K562 (cell line): ENCODE results near the gene MYOM1.

ENCODE experiments used
- ARNT ChIP-seq, 2 experiments: fragments of 450-650 bp; IDR thresholded peaks; 2 replicates each; pipeline ENCODE4 v1.6.1; 2016; ENCODE audit warnings: mild to moderate bottlenecking in 1 of 2
- ESRRA ChIP-seq: fragments of 450-650 bp; IDR thresholded peaks from 2 replicates; pipeline ENCODE4 v1.6.1; 2014; ENCODE audit warnings: low read depth, mild to moderate bottlenecking, moderate library complexity, borderline replicate concordance
- MAFF ChIP-seq: IDR thresholded peaks from 2 replicates; pipeline ENCODE4 v1.6.1; 2012; ENCODE audit warnings: low read length, improper control_type of control experiment
- MBD2 ChIP-seq: sonication (generic); IDR thresholded peaks from 2 replicates; pipeline ENCODE4 v1.6.1; 2016; ENCODE audit warnings: low read depth, borderline replicate concordance
- POLR2A ChIP-seq: fragments of 450-650 bp; conservative IDR thresholded peaks from 2 replicates; pipeline ENCODE4 v1.6.1; 2016
- POLR2AphosphoS5 ChIP-seq: IDR thresholded peaks from 2 replicates; pipeline ENCODE4 v1.6.1; 2011; ENCODE audit warnings: mild to moderate bottlenecking, low read depth, low read length, moderate library complexity; ENCODE audit not compliant: control insufficient read depth, insufficient read depth
- RBM39 ChIP-seq: fragments of 200-400 bp; formaldehyde crosslinking; optimal IDR thresholded peaks from 2 replicates; pipeline ENCODE3; 2018; ENCODE audit warnings: low read depth, low read length
- SPI1 ChIP-seq: IDR thresholded peaks from 2 replicates; pipeline ENCODE4 v1.6.1; 2011; ENCODE audit warnings: low read depth, low read length, control low read depth, borderline replicate concordance
- TF ChIP-seq, protein P1 (sequence below): fragments of 250-450 bp; sonication (Bioruptor Pico); IDR thresholded peaks from 2 replicates; pipeline ENCODE4 v1.8.0; 2021; ENCODE audit warnings: mild to moderate bottlenecking, moderate library complexity
- TF ChIP-seq, protein P2 (sequence below): fragments of 150-350 bp; conservative IDR thresholded peaks from 2 replicates; pipeline ENCODE4 v1.6.1; 2014; ENCODE audit warnings: low read length
- TF ChIP-seq, protein P3 (sequence below), 3 experiments: IDR thresholded peaks in 2 of 3; conservative IDR thresholded peaks in 1 of 3; 2 replicates each; pipeline ENCODE4 v1.5.1; 2011 to 2012; ENCODE audit warnings: low read length in 3 of 3, mild to moderate bottlenecking in 3 of 3, control low read depth in 2 of 3, improper control_type of control experiment in 1 of 3, inconsistent platforms in 1 of 3, low read depth in 1 of 3, mixed read lengths in 1 of 3, moderate library complexity in 1 of 3; ENCODE audit not compliant: insufficient read depth in 2 of 3
- TF ChIP-seq, protein P4 (sequence below): sonication (generic); formaldehyde crosslinking; IDR thresholded peaks from 2 replicates; pipeline ENCODE4 v1.8.0; 2022; ENCODE audit warnings: missing genetic modification reagents, mild to moderate bottlenecking, borderline replicate concordance

DNA sequence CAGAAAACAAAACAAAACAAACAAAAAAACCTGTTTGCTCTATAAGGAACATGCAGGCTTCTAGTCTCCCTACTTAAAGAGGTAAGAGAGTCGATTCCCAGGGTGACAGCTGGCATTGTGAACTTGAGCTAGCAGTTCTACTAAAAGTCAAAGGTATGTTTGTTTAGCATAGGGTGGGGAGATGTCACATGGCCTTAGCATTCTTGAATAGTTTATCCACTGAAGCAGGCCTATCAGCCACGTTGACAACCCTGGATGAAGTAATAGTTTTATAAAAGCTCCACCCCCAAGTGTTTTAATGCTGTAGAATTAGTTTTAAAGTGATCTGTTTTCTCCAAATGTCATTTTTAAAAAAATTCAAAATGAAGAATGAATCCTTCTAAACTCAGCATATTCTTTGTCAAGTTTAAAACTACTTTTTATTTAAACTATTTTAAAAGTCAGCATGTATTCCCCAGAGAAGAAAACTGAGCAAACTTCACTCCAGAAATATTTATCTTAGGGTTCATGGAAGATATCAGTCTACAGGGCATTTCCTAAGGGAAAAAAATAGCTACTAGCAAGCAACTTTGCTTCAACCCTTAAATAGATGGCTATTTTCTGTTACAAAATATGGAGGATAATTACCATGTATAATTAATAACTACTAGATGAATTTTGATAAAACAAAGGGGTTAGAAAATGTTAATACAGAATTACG lies 1.7 kb downstream of the MYOM1 start:
- TF ChIP-seq MBD2 (no peak), RBM39 (no peak), ESRRA (no peak), POLR2AphosphoS5 (no peak), SPI1 (no peak), POLR2A (no peak), ARNT (IDR thresholded peaks at IDR 0.05) (no peak), MAFF (no peak)
- TF ChIP-seq, protein P1, sequence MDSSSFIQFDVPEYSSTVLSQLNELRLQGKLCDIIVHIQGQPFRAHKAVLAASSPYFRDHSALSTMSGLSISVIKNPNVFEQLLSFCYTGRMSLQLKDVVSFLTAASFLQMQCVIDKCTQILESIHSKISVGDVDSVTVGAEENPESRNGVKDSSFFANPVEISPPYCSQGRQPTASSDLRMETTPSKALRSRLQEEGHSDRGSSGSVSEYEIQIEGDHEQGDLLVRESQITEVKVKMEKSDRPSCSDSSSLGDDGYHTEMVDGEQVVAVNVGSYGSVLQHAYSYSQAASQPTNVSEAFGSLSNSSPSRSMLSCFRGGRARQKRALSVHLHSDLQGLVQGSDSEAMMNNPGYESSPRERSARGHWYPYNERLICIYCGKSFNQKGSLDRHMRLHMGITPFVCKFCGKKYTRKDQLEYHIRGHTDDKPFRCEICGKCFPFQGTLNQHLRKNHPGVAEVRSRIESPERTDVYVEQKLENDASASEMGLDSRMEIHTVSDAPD (CRISPR knock-in tag): no peak
- TF ChIP-seq, protein P2, sequence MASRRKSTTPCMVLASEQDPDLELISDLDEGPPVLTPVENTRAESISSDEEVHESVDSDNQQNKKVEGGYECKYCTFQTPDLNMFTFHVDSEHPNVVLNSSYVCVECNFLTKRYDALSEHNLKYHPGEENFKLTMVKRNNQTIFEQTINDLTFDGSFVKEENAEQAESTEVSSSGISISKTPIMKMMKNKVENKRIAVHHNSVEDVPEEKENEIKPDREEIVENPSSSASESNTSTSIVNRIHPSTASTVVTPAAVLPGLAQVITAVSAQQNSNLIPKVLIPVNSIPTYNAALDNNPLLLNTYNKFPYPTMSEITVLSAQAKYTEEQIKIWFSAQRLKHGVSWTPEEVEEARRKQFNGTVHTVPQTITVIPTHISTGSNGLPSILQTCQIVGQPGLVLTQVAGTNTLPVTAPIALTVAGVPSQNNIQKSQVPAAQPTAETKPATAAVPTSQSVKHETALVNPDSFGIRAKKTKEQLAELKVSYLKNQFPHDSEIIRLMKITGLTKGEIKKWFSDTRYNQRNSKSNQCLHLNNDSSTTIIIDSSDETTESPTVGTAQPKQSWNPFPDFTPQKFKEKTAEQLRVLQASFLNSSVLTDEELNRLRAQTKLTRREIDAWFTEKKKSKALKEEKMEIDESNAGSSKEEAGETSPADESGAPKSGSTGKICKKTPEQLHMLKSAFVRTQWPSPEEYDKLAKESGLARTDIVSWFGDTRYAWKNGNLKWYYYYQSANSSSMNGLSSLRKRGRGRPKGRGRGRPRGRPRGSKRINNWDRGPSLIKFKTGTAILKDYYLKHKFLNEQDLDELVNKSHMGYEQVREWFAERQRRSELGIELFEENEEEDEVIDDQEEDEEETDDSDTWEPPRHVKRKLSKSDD: no peak
- TF ChIP-seq, protein P3, sequence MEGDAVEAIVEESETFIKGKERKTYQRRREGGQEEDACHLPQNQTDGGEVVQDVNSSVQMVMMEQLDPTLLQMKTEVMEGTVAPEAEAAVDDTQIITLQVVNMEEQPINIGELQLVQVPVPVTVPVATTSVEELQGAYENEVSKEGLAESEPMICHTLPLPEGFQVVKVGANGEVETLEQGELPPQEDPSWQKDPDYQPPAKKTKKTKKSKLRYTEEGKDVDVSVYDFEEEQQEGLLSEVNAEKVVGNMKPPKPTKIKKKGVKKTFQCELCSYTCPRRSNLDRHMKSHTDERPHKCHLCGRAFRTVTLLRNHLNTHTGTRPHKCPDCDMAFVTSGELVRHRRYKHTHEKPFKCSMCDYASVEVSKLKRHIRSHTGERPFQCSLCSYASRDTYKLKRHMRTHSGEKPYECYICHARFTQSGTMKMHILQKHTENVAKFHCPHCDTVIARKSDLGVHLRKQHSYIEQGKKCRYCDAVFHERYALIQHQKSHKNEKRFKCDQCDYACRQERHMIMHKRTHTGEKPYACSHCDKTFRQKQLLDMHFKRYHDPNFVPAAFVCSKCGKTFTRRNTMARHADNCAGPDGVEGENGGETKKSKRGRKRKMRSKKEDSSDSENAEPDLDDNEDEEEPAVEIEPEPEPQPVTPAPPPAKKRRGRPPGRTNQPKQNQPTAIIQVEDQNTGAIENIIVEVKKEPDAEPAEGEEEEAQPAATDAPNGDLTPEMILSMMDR (IDR thresholded peaks at IDR 0.05 in 2 of 3, conservative IDR thresholded peaks at IDR 0.05 in 1 of 3; ENCODE audit: insufficient read depth in 2 of 3, low read depth in 1 of 3, low read length in 3 of 3): no peak
- TF ChIP-seq, protein P4, sequence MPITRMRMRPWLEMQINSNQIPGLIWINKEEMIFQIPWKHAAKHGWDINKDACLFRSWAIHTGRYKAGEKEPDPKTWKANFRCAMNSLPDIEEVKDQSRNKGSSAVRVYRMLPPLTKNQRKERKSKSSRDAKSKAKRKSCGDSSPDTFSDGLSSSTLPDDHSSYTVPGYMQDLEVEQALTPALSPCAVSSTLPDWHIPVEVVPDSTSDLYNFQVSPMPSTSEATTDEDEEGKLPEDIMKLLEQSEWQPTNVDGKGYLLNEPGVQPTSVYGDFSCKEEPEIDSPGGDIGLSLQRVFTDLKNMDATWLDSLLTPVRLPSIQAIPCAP (CRISPR knock-in tag): no peak
